H1 (cell line): Measurements from ENCODE around the gene NFIC.

Experiments
- CBX8 ChIP-seq: fragments of 300-800, 300-1000 bp; sonication (generic); IDR thresholded peaks from 2 replicates; pipeline ENCODE4 v1.7.1; 2016; ENCODE audit warnings: low read depth, low read length, borderline replicate concordance
- CEBPB ChIP-seq: IDR thresholded peaks from 2 replicates; pipeline ENCODE4 v1.6.1; 2012; ENCODE audit warnings: low read depth, low read length
- CTCF ChIP-seq, 3 experiments: IDR thresholded peaks; 1 replicate in 2 of 3; 2 replicates in 1 of 3; pipeline versions ENCODE4 v1.5.1 to v1.6.1; 2011; ENCODE audit warnings: low read length in 3 of 3, mild to moderate bottlenecking in 3 of 3, inconsistent platforms in 2 of 3, low read depth in 1 of 3, moderate library complexity in 1 of 3; ENCODE audit not compliant: insufficient read depth in 1 of 3; ENCODE audit errors: control extremely low read depth in 1 of 3
- EGR1 ChIP-seq: IDR thresholded peaks from 2 replicates; pipeline ENCODE4 v1.6.1; 2011; ENCODE audit warnings: low read depth, low read length, borderline replicate concordance
- EP300 ChIP-seq, 2 experiments: IDR thresholded peaks; 1 replicate in 1 of 2; 2 replicates in 1 of 2; pipeline ENCODE4 v1.6.1; 2011 to 2012; ENCODE audit warnings: low read depth in 2 of 2, low read length in 2 of 2, mild to moderate bottlenecking in 2 of 2, borderline replicate concordance in 1 of 2, inconsistent platforms in 1 of 2, moderate library complexity in 1 of 2
- EZH2 ChIP-seq: fragments of 200-600 bp; sonication (generic); IDR thresholded peaks from 2 replicates; pipeline ENCODE4 v1.7.1; 2012; ENCODE audit warnings: low read depth, mild to moderate bottlenecking, moderate library complexity, low read length, inconsistent platforms; ENCODE audit not compliant: severe bottlenecking
- HDAC2 ChIP-seq, 2 experiments: fragments of 300-600 bp in 1 of 2; sonication (generic) in 1 of 2; IDR thresholded peaks; 2 replicates each; pipeline ENCODE4 v1.6.1; 2011 to 2012; ENCODE audit warnings: low read depth in 2 of 2, low read length in 2 of 2, mild to moderate bottlenecking in 2 of 2, moderate library complexity in 2 of 2, borderline replicate concordance in 1 of 2, inconsistent platforms in 1 of 2
- JUN ChIP-seq: IDR thresholded peaks from 2 replicates; pipeline ENCODE4 v1.6.1; 2011; ENCODE audit warnings: low read depth, mild to moderate bottlenecking, improper control_type of control experiment, low read length
- NRF1 ChIP-seq: IDR thresholded peaks from 2 replicates; pipeline ENCODE4 v1.6.1; 2011; ENCODE audit warnings: mild to moderate bottlenecking, low read depth, low read length, improper control_type of control experiment
- PHF8 ChIP-seq: fragments of 200-600 bp; sonication (generic); conservative IDR thresholded peaks from 2 replicates; pipeline ENCODE4 v1.7.1; 2012; ENCODE audit warnings: low read depth, mild to moderate bottlenecking, inconsistent platforms, low read length, moderate library complexity
- POLR2A ChIP-seq, 2 experiments: IDR thresholded peaks; 1 replicate in 1 of 2; 2 replicates in 1 of 2; pipeline ENCODE4 v1.6.1; 2011; ENCODE audit warnings: low read depth in 2 of 2, low read length in 2 of 2, mild to moderate bottlenecking in 2 of 2; ENCODE audit errors: control extremely low read depth in 1 of 2
- POLR2AphosphoS5 ChIP-seq: IDR thresholded peaks from 2 replicates; pipeline ENCODE4 v1.6.1; 2011; ENCODE audit warnings: low read depth, low read length
- RBBP5 ChIP-seq: IDR thresholded peaks from 2 replicates; pipeline ENCODE4 v1.7.1; 2012; ENCODE audit warnings: low read depth, mild to moderate bottlenecking, inconsistent platforms, low read length, moderate library complexity, borderline replicate concordance
- TCF12 ChIP-seq: IDR thresholded peaks from 2 replicates; pipeline ENCODE4 v1.6.1; 2011; ENCODE audit warnings: low read depth, mild to moderate bottlenecking, low read length

GRCh38 chr19:3372413-3372812 lies 6.0 kb downstream of the NFIC start:
- TF ChIP-seq EZH2 (no peak), POLR2A (IDR thresholded peaks at IDR 0.05; ENCODE audit: control extremely low read depth in 1 of 2, low read depth in 2 of 2, low read length in 2 of 2) (no peak), EGR1 (no peak), CTCF (IDR thresholded peaks at IDR 0.05; ENCODE audit: control extremely low read depth in 1 of 3, insufficient read depth in 1 of 3, low read depth in 1 of 3, low read length in 3 of 3) (no peak), PHF8 (no peak), CBX8 (no peak), HDAC2 (IDR thresholded peaks at IDR 0.05; ENCODE audit: borderline replicate concordance in 1 of 2, low read depth in 2 of 2, low read length in 2 of 2) (no peak), EP300 (IDR thresholded peaks at IDR 0.05; ENCODE audit: borderline replicate concordance in 1 of 2, low read depth in 2 of 2, low read length in 2 of 2) (no peak), TCF12 (no peak), JUN (no peak), POLR2AphosphoS5 (no peak), RBBP5 (no peak), CEBPB (no peak), NRF1 (no peak)
